Adipose tissue (tissue), 3 donors: ENCODE data around the gene CSNK1D. TPM values are rescaled to one million over a fixed set of nuclear protein-coding genes. Genes with fewer than 3 reads are reported as not detected.
"Not testable (repeated sequence)": the region's sequence is repeated elsewhere in the genome, so short reads cannot be mapped to it uniquely, and the experiment has no call there.

Source experiments
- H3K27ac ChIP-seq: one replicate; pipeline ENCODE4 v1.5.1; 2013; ENCODE audit warnings: low read depth, low read length
- WGBS, 3 donors: extraction: QIAGEN DNeasy Blood & Tissue Kit; methylation state at CpG; one replicate each; pipeline ENCODE4 v1.1.7; 2013; 5-methylcytosine and 5-hydroxymethylcytosine counted together
- polyA plus RNA-seq, 3 donors: library from polyadenylated mRNA; stranded (reverse); fragments of 200-250 nt; gene quantifications; one replicate each; pipeline ENCODE4 v1.2.3, GENCODE V29; 2013
- donor health status: healthy with polysubstance abuse.
- donor health status: Bipolar disorder and iron deficiency.
- donor health status: healthy.

Gene CSNK1D
- polyA plus RNA-seq, 3 donors = 69.1 to 113 (median 90.8) TPM

DNA sequence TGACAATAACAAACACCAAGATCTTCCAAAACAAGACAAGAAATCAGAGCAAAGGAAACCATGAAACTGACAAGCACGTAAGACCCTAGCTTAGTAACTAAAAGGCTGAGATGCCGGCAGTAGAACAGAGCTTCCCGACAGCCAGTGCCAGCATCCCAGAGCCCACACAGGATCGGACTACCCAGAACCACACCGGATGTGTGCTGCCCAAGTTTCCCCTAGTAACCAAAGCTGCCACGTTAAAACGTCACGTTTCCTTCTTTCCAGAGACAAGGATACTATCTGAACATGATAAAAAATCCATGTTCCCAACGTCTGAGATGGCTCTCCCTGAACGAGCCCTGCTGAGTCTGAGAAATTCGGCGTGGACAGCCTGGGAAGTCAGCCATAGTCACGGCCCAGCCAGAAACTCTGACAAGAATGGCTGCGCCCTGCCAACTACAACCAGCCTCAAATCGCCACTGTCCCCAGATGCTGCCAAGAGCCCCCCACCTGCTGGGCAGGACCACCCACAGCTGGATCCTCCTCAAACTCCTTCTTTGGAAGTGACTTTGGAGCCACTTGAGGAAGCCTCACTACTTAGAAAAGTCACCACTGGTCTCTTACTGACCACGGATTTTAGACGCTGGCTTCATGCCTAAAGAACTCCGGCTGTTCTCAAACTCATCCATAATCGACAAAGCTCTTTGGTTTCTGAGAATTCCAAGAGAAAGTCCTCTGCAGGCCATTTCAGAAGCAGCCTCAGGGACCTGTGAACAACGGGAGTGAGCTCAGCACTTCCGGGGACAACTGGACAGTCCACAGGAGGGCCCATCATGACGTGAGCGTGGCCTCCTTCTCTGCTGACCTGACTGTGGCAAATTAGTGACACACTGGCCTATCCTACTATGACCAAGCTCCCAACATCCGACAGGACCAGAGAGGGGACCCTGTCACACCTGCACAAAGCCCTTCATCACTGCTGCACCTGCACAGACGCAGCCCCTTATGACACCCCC lies 77.5 kb downstream of the CSNK1D start:
- no peak overlapping the region for H3K27ac ChIP-seq
- WGBS, 3 donors = 73 to 79% (median 75%) methylated on average over 25 of the region's 25 CpGs

DNA sequence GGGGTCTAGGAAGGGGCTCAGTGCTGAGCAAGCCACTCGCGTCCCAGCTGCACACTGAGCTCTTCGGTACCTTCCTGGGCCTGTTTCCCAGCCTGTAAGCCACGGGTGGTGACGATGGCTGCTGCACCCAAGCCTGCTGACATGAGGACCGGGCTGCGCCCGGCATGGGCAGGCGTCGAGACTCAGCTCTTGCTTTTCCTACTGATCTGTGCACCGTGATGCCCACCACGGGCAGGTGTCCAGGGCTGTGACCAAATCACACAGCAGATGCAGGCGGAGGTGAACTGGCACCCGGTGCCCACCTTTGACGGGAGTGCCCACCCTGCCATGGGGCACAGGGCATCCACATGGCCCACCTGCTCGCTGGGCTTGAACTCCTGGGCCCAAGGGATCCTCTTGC lies 78.7 kb downstream of the CSNK1D start:
- WGBS, 3 donors = 95 to 97% (median 97%) methylated on average over 16 of the region's 16 CpGs
- H3K27ac ChIP-seq = no peak overlapping the region

- no peak overlapping the region for H3K27ac ChIP-seq
- WGBS, 3 donors = 76 to 87% (median 76%) methylated on average over 16 of the region's 16 CpGs
Measured at GRCh38 chr17:82193520-82194220, 79.8 kb downstream of the CSNK1D start.

DNA sequence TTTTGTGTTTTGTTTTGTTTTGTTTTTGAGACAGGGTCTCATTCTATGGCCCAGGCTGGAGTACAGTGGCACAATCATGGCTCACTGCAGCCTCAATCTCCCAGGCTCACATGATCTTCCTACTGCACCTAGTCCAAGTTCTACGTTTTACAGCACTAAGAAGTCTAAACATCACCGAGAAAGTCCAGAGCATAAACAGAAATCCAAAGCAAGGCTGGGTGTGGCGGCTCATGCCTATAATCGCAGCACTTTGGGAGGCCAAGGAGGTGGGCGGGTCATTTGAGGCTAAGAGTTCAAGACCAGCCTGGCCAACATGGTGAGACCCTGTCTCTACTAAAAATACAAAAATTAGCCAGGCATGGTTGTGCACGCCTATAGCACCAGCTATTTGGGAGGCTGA lies 80.5 kb downstream of the CSNK1D start:
- H3K27ac ChIP-seq = not testable (repeated sequence)
- 83 to 86% (median 85%) methylated on average over 6 of the region's 6 CpGs for whole genome bisulfite sequencing, 3 donors

Other genes with a start within 250 kb of the CSNK1D start
- gene RAC3, start 242.0 kb downstream of the CSNK1D start, polyA plus RNA-seq = 10 to 100 TPM; 10.4 to 32.2 (median 17.0) TPM
- 100 to 1,000 TPM; 136 to 361 (median 220) TPM for gene DCXR, start 236.0 kb downstream of the CSNK1D start, polyA plus RNA-seq
- gene RFNG, start 221.9 kb downstream of the CSNK1D start, polyA plus RNA-seq = 10 to 100 TPM; 39.4 to 51.2 (median 41.1) TPM
- 10 to 100 TPM; 58.9 to 89.2 (median 77.5) TPM for gene GPS1, start 221.8 kb downstream of the CSNK1D start, polyA plus RNA-seq
- gene DUS1L, start 207.9 kb downstream of the CSNK1D start, polyA plus RNA-seq = 100 to 1,000 TPM in 1 of 3 donors, 10 to 100 TPM in 2; 71.2 to 118 (median 80.9) TPM
- gene FASN, start 175.5 kb downstream of the CSNK1D start, polyA plus RNA-seq = 1,000 to 10,000 TPM in 1 of 3 donors, 100 to 1,000 TPM in 2; 464 to 3,885 (median 885) TPM
- 10 to 100 TPM; 22.7 to 23.7 (median 22.9) TPM for gene CCDC57, start 60.9 kb downstream of the CSNK1D start, polyA plus RNA-seq
- gene SLC16A3, start 44.7 kb downstream of the CSNK1D start, polyA plus RNA-seq = 10 to 100 TPM in 2 of 3 donors, 1 to 10 TPM in 1; 6.5 to 36.7 (median 16.5) TPM
- 1 to 10 TPM; 1.6 to 4.7 (median 1.6) TPM for gene CD7, start 43.9 kb upstream of the CSNK1D start, polyA plus RNA-seq
- gene SECTM1, start 60.1 kb upstream of the CSNK1D start, polyA plus RNA-seq = 10 to 100 TPM in 2 of 3 donors, 1 to 10 TPM in 1; 3.8 to 24.1 (median 16.4) TPM
- not detected for gene TEX19, start 85.5 kb upstream of the CSNK1D start, polyA plus RNA-seq
- gene UTS2R, start 98.1 kb upstream of the CSNK1D start, polyA plus RNA-seq = under 1 TPM in 1 of 3 donors, not detected in 2; 0.32 TPM
- 10 to 100 TPM; 62.8 to 66.8 (median 66.4) TPM for gene HEXD, start 144.6 kb upstream of the CSNK1D start, polyA plus RNA-seq
- 10 to 100 TPM; 14.8 to 26.3 (median 18.6) TPM for gene OGFOD3, start 144.9 kb upstream of the CSNK1D start, polyA plus RNA-seq
- gene CYBC1, start 177.1 kb upstream of the CSNK1D start, polyA plus RNA-seq = 10 to 100 TPM; 42.5 to 70.0 (median 43.6) TPM
- 10 to 100 TPM; 45.6 to 72.2 (median 51.9) TPM for gene NARF, start 185.0 kb upstream of the CSNK1D start, polyA plus RNA-seq
- 10 to 100 TPM; 11.3 to 22.0 (median 16.0) TPM for gene FOXK2, start 246.0 kb upstream of the CSNK1D start, polyA plus RNA-seq